GM21786 (cell line): Measurements from ENCODE around the gene RAD17.
"Not testable (repeated sequence)": the region's sequence is repeated elsewhere in the genome, so short reads cannot be mapped to it uniquely, and the experiment has no call there.

Experiments used
- ATAC-seq: cut with Tn5 transposase; IDR thresholded peaks from one replicate; pipeline ENCODE4 v1.9.1; 2021; ENCODE audit not compliant: unreplicated experiment

RAD17 gene

DNA sequence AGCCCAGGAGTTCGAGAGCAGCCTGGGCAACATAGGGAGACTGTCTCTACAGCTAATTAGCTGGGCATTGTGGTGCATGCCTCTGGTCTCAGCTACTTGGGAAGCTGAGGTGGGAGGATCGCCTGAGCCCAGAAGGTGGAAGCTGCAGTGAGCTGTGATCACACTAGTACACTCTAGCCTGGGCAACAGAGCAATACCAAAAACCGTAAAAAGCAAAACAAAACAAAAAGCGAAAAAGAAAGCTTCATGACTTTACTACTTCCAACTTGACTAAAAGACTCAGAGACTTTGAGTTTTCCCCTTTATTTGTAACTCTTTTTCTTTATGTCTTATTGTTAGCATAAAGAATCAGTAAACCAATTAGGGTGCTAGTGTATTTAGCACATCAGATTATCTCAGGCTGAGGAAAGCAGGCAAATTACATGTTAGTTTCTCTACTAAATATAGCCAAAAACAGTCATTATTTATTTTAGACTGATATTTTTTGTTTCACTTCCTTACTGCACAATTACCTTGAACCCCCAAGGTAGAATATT is 5.4 kb downstream of the RAD17 start:
- peak; percentile 74 for ATAC-seq

GRCh38 chr5:69378376-69378775 is 8.8 kb downstream of the RAD17 start:
- no peak for ATAC-seq

- no peak for ATAC-seq
Observed at GRCh38 chr5:69404659-69405330, 35.2 kb downstream of the RAD17 start.

- ATAC-seq: peak; percentile 78
Observed at GRCh38 chr5:69414885-69415583, 45.4 kb downstream of the RAD17 start, which contains the start of gene MARVELD2. Gene MARVELD2 (plus strand): TSS chr5:69415116. CDS start chr5:69419386, 4,270 bp downstream.

GRCh38 chr5:69415584-69415958 is 46.0 kb downstream of the RAD17 start:
- no peak for ATAC-seq

- no peak for ATAC-seq
Observed at GRCh38 chr5:69416180-69416579, 46.6 kb downstream of the RAD17 start.

GRCh38 chr5:69416699-69417098 is 47.1 kb downstream of the RAD17 start:
- ATAC-seq: no peak

DNA sequence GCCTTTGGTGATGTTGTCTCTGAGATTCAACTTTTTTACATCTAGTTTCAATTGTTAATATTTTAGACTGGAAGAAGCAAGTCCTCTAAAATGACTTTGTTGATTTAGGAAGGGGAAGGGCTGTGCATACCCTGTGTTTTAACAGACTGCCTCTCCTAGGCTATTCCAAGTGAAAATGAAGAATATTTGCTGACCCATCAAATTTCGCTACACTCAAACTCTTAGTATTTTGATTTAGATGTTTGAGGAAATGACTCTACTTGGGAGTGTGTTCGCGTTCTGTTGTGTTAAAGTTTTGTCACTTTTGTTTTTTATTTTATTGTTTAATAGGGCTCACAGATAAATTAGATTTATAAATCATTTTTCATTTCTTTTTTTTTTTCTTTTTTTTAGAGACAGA is 48.9 kb downstream of the RAD17 start:
- ATAC-seq: no peak

GRCh38 chr5:69431424-69432303 is 62.0 kb downstream of the RAD17 start:
- ATAC-seq: no peak

DNA sequence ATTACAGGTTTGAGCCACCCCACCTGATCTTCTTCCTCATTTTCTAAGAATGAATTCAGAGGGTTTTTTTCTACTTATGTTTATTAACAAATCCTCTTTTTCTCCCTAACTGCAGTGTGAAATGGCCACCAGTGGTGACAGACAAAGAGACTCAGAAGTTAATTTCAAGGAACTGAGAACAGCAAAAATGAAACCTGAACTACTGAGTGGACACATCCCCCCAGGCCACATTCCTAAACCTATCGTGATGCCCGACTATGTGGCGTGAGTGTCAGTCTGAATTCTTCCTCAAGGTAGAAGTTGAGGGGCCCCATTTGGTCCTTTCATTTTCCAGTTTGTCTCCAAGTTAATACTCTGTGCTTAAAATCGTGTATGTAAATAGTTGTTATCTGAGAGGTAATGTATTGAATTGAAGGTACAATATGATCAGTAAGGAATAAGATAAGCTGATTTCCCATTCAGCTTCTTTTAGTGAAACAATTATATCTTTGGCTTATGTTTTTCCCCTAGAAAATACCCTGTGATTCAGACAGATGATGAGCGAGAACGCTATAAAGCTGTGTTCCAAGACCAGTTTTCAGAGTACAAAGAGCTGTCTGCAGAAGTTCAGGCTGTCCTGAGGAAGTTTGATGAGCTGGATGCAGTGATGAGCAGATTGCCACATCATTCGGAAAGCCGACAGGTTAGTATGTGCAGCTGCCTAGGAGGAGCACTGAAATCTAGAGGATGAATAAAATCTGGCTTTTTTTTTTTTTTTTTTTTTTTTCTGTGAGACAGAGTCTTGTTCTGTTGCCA is 63.0 kb downstream of the RAD17 start:
- peak; percentile 71 for ATAC-seq

DNA sequence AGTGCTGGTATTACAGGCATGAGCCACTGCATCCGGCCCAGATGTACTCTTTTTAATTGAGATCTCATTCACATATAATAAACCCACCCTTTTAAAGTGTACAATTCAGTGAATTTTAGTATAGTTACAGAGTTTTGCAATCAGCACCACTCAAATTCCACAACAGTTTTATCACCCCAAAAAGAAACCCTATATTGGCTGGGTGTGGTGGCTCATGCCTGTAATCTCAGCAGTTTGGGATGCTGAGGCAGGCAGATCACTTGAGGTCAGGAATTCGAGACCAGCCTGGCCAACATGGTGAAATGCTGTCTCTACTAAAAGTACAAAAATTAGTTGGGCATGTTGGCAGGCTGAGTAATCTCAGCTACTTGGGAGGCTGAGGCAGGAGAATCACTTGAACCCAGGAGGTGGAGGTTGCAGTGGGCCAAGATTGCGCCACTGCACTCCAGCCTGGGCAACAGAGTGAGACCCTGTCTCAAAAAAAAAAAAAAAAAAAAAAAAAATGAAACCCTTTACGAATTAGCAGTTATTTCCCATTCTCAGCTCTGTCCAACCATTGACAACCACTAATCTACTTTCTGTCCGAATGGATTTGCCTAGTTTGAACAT is 65.8 kb downstream of the RAD17 start:
- not testable (repeated sequence) for ATAC-seq

DNA sequence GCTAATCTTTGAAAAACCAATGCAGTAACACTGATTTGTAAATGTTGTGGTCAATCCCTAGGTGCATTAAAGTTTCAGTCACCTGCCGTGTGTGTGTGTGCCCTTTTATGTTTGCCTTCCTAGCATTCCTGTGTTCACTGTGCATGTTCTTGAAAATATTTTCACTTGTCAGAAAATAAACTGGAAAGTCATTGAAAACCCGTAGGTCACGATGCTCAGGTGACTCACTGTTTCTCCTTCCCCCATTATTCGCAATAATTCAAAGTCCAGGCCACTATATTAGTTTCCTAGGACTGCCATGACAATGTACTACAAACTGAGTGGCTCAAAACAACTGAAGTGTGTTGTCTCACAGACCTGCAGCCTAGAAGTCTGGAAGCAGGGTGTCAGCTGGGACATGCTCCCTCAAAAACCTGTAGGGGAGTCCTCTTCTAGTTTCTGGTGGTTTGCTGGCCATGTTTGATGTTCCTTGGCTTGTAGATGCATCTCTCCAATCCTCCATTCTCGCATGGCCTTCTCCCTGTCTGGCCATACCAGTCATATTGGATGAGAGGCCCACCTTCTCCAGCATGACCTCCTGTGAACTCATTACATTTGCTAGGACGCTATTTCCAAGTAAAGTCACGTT is 74.6 kb downstream of the RAD17 start:
- no peak for ATAC-seq

DNA sequence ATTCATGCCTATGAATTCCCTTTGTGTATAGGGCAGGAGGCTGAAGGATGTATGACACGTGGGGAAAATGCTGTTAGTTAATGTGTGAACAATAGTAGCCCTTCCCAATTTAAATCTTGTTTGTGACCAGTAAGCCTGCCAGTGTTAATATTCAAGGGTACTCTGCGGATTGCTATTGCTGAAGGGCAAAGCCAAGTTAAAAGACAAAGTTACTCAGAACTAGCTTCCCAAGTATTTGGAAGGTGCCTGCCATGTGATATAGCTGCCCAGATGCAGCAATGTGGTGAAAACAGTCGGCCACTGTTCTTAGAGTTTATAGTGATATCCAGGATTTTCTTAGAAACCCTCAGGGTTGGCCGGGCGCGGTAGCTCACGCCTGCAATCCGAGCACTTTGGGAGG is 79.9 kb downstream of the RAD17 start:
- ATAC-seq: no peak

- ATAC-seq: no peak
Observed at GRCh38 chr5:69450116-69450515, 80.5 kb downstream of the RAD17 start.

DNA sequence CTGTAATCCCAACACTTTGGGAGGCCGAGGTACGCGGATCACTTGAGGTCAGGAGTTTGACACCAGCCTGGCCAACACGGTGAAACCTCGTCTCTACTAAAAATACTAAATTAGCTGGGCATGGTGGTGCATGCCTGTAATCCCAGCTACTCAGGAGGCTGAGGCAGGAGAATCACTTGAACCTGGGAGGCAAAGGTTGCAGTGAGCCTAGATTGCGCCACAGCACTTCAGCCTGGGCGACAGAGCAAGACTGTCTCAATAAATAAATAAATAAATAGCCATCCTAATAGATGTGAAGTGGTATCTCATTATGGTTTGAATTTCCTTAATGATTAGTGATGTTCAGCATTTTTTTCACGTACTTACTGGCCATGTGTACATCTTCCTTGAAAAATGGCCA is 80.9 kb downstream of the RAD17 start:
- ATAC-seq: not testable (repeated sequence)

DNA sequence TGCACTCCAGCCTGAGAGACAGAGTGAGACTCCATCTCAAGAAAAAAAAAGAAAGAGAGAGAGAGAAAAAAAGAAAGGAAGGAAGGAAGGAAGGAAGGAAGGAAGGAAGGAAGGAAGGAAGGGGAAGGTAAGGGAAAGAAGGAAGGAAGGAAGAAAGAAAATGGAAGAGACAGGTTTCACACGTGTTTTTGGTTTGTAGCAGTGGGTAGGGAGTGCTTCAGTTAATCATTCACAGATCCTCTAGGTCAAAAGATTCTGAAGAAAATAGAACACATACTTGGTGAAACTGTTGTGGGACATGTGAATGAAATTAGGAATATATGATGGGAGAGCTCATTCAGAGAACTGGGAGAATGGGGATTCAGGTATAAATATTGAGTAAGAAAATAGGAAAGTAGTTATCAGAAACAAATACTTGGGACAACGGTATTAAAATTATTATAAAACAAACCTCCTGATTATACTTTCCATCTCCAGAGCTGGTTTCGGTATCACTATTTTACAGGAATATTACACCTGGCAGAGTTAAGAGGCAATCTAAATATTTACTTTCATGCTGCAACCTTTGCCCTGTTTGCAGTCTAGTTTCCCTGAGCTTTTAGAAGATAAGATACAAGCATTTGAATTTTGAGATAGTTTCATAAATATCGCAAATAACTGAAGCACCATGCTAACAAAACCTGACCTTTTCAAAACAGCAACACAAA is 82.5 kb downstream of the RAD17 start:
- no peak for ATAC-seq

GRCh38 chr5:69453487-69453886 is 83.9 kb downstream of the RAD17 start:
- not testable (repeated sequence) for ATAC-seq

DNA sequence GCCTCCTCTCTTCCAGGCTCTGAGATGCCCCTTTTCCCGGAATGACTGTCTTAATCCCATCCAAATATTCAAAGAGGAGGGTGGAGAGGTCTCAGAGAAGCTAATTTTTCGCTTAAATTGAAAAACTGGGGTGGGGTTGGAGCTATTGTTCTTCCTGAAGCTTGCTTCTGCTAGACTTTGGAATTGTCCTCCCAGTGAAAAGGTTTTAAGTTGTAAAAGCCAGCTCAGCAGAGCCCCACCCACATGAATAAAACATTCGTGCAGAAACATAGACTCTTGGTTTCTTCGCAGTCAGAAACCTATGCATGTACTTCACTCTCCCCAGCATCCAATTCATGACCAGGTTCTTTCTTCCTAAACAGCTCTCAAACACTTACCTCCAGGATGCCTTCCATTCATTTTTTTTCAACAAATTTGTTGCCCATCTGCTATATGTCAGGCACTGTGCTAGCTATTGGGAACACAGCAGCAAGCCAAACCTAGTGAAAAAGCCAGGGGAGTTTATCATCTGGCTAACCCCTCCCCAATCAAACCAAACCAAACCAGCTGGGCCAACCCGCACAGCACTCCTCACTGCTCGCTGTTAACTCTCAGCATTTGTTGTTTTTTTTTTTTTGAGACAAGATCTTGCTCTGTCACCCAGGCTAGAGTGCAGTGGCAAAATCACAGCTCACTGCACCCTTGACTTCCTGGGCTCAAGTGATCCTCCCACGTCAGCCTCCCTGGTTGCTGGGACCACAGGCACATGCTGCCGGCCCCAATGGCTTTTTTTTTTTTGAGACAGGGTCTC is 85.0 kb downstream of the RAD17 start:
- no peak for ATAC-seq
